HCT116 (cell line): ENCODE measurements around the gene HIVEP2. TPM values are rescaled to one million over a fixed set of nuclear protein-coding genes. Genes with fewer than 3 reads are reported as not detected.

Source experiments
- ATAC-seq: fragments of 200-7000 bp; cut with Tn5 transposase; 2 replicates; pipeline ENCODE4 v1.9.1; 2020; ENCODE audit warnings: mild to moderate bottlenecking, moderate library complexity
- BruUV-seq: library from RNA; stranded (reverse); fragments of 400-500 nt; replicated peaks from 2 replicates; lab custom pipeline; 2021; lab: Mats Ljungman, UMichigan
- CTCF ChIA-PET: fragments of 300-600 bp; sonication (Branson Sonifier 250); formaldehyde crosslinking; loops from one replicate; lab custom pipeline; 2021; ENCODE audit warnings: antibody characterized with exemption; lab: Charles Lee
- POLR2A ChIA-PET: fragments of 300-600, 350-600 bp; sonication (Branson Sonifier 250); formaldehyde crosslinking; loops from one replicate; lab custom pipeline; 2021; ENCODE audit warnings: antibody characterized with exemption; lab: Charles Lee
- RAD21 ChIA-PET, 2 experiments: fragments of 300-600 bp; sonication (Branson Sonifier 250); formaldehyde crosslinking; loops; one replicate each; lab custom pipeline; 2023; ENCODE audit warnings: low total read pairs in 2 of 2; ENCODE audit not compliant: uncharacterized antibody in 2 of 2, unreplicated experiment in 2 of 2, low non-redundant PET in 1 of 2; lab: Charles Lee
- DNase-seq: peaks from one replicate; pipeline ENCODE4 v3.0.0-alpha.2; 2010; ENCODE audit warnings: low read depth, low spot score
- H2AFZ ChIP-seq: fragments of 200-600 bp; shearing (Covaris generic), sonication (generic); 2 replicates; pipeline ENCODE4 v1.6.1; 2017; ENCODE audit warnings: low read depth, mixed run types, mixed read lengths, antibody characterized with exemption, low read length; ENCODE audit not compliant: poor library complexity, severe bottlenecking
- H3K27ac ChIP-seq: 2 replicates; pipeline ENCODE4 v1.5.1; 2012; ENCODE audit warnings: low read depth, low read length
- H3K27me3 ChIP-seq: fragments of 200-600 bp; sonication (generic); 2 replicates; pipeline ENCODE4 v1.6.1; 2016; ENCODE audit warnings: mixed run types, low read length, mixed read lengths; ENCODE audit not compliant: insufficient read depth
- H3K36me3 ChIP-seq, 2 experiments: fragments of 200-500 bp in 1 of 2; fragments of 200-600 bp in 1 of 2; sonication (Bioruptor generic) in 1 of 2; sonication (generic) in 1 of 2; 2 replicates each; pipeline versions ENCODE4 v1.5.1 to v1.6.1; 2014 to 2016; ENCODE audit warnings: low read length in 2 of 2, inconsistent platforms in 1 of 2, mixed read lengths in 1 of 2, mixed run types in 1 of 2; ENCODE audit not compliant: insufficient read depth in 2 of 2, control insufficient read depth in 1 of 2
- H3K4me1 ChIP-seq, 2 experiments: fragments of 200-600 bp in 1 of 2; sonication (generic) in 1 of 2; 2 replicates each; pipeline versions ENCODE4 v1.5.1 to v1.6.1; 2012 to 2017; ENCODE audit warnings: low read length in 2 of 2, inconsistent platforms in 1 of 2, mild to moderate bottlenecking in 1 of 2, mixed read lengths in 1 of 2, mixed run types in 1 of 2, moderate library complexity in 1 of 2; ENCODE audit not compliant: insufficient read depth in 2 of 2, control insufficient read depth in 1 of 2
- H3K4me2 ChIP-seq: fragments of 200-600 bp; sonication (generic); 2 replicates; pipeline ENCODE4 v1.6.1; 2017; ENCODE audit warnings: mixed run types, low read length, mixed read lengths
- H3K4me3 ChIP-seq, 2 experiments: fragments of 200-600 bp in 1 of 2; sonication (generic) in 1 of 2; replicated peaks in 1 of 2; 2 replicates each; pipeline ENCODE4 v1.5.1; 2011 to 2016; ENCODE audit warnings: low read length in 2 of 2, control low read depth in 1 of 2, low read depth in 1 of 2, mild to moderate bottlenecking in 1 of 2, mixed read lengths in 1 of 2, mixed run types in 1 of 2
- H3K79me2 ChIP-seq: fragments of 200-600 bp; sonication (generic); 2 replicates; pipeline ENCODE4 v1.6.1; 2017; ENCODE audit warnings: mild to moderate bottlenecking, mixed run types, low read length, moderate library complexity, mixed read lengths; ENCODE audit not compliant: insufficient read depth
- H3K9ac ChIP-seq: fragments of 200-600 bp; sonication (generic); 2 replicates; pipeline ENCODE4 v1.6.1; 2016; ENCODE audit warnings: low read length, mixed read lengths
- H3K9me2 ChIP-seq: fragments of 200-600 bp; sonication (generic), shearing (Covaris generic); 2 replicates; pipeline ENCODE4 v1.6.1; 2017; ENCODE audit warnings: mixed run types, mild to moderate bottlenecking, moderate library complexity; ENCODE audit not compliant: insufficient read depth
- H3K9me3 ChIP-seq, 2 experiments: fragments of 200-500 bp in 1 of 2; fragments of 200-600 bp in 1 of 2; sonication (Bioruptor generic) in 1 of 2; sonication (generic) in 1 of 2; 2 replicates each; pipeline ENCODE4 v1.6.1; 2014 to 2017; ENCODE audit warnings: low read length in 2 of 2, mixed read lengths in 2 of 2, inconsistent platforms in 1 of 2, low read depth in 1 of 2, mild to moderate bottlenecking in 1 of 2, mixed run types in 1 of 2, moderate library complexity in 1 of 2; ENCODE audit not compliant: control insufficient read depth in 1 of 2, insufficient read depth in 1 of 2
- H4K20me1 ChIP-seq: fragments of 200-600 bp; sonication (generic), shearing (Covaris generic); 2 replicates; pipeline ENCODE4 v1.6.1; 2017; ENCODE audit warnings: mixed run types, mild to moderate bottlenecking, moderate library complexity; ENCODE audit not compliant: insufficient read depth
- ATF3 ChIP-seq: IDR thresholded peaks from 2 replicates; pipeline ENCODE4 v1.6.1; 2012
- CTCF ChIP-seq, 3 experiments: fragments of 200-600 bp in 1 of 3; sonication (generic) in 1 of 3; IDR thresholded peaks in 2 of 3; conservative IDR thresholded peaks in 1 of 3; 2 replicates each; pipeline ENCODE4 v1.5.1; 2012 to 2017; ENCODE audit warnings: low read depth in 2 of 3, low read length in 2 of 3, antibody characterized with exemption in 1 of 3, borderline replicate concordance in 1 of 3, control low read depth in 1 of 3, mild to moderate bottlenecking in 1 of 3, mixed read lengths in 1 of 3, mixed run types in 1 of 3, moderate library complexity in 1 of 3; ENCODE audit not compliant: insufficient read depth in 1 of 3
- EGR1 ChIP-seq: IDR thresholded peaks from 2 replicates; pipeline ENCODE4 v1.6.1; 2012; ENCODE audit warnings: low read depth
- ELF1 ChIP-seq: IDR thresholded peaks from 2 replicates; pipeline ENCODE4 v1.6.1; 2012; ENCODE audit warnings: low read depth, borderline replicate concordance
- EZH2 ChIP-seq: fragments of 200-600 bp; sonication (generic); IDR thresholded peaks from 2 replicates; pipeline ENCODE4 v1.6.1; 2017; ENCODE audit warnings: antibody characterized with exemption, mixed run types
- FOSL1 ChIP-seq: IDR thresholded peaks from 2 replicates; pipeline ENCODE4 v1.6.1; 2012; ENCODE audit warnings: low read depth
- JUND ChIP-seq: IDR thresholded peaks from 2 replicates; pipeline ENCODE4 v1.6.1; 2012
- MAX ChIP-seq: IDR thresholded peaks from 2 replicates; pipeline ENCODE4 v1.6.1; 2012
- POLR2A ChIP-seq: IDR thresholded peaks from 2 replicates; pipeline ENCODE4 v1.7.0; 2011; ENCODE audit warnings: borderline replicate concordance; ENCODE audit not compliant: insufficient read depth, insufficient read length; ENCODE audit errors: extremely low read depth
- POLR2AphosphoS5 ChIP-seq: IDR thresholded peaks from 2 replicates; pipeline ENCODE4 v1.6.1; 2011; ENCODE audit warnings: mild to moderate bottlenecking, low read depth, low read length, moderate library complexity
- RAD21 ChIP-seq: IDR thresholded peaks from 2 replicates; pipeline ENCODE4 v1.6.1; 2012; ENCODE audit warnings: low read depth, mild to moderate bottlenecking
- REST ChIP-seq: IDR thresholded peaks from 2 replicates; pipeline ENCODE4 v1.6.1; 2012; ENCODE audit warnings: low read depth
- SP1 ChIP-seq: IDR thresholded peaks from 2 replicates; pipeline ENCODE4 v1.6.1; 2012; ENCODE audit warnings: low read depth
- SRF ChIP-seq: IDR thresholded peaks from 2 replicates; pipeline ENCODE4 v1.6.1; 2012; ENCODE audit warnings: low read depth
- TCF7L2 ChIP-seq: IDR thresholded peaks from 2 replicates; pipeline ENCODE4 v1.7.0; 2011; ENCODE audit warnings: borderline replicate concordance, inconsistent platforms; ENCODE audit not compliant: insufficient read depth, insufficient read length; ENCODE audit errors: extremely low read depth
- YY1 ChIP-seq: IDR thresholded peaks from 2 replicates; pipeline ENCODE4 v1.6.1; 2011; ENCODE audit warnings: low read length, low read depth, moderate library complexity, mild to moderate bottlenecking; ENCODE audit not compliant: insufficient replicate concordance; ENCODE audit errors: extremely low read depth
- ZNF274 ChIP-seq: fragments of 200-500 bp; sonication (Bioruptor generic); IDR thresholded peaks from 2 replicates; pipeline ENCODE4 v1.6.1; 2014; ENCODE audit warnings: mild to moderate bottlenecking, low read depth, low read length, inconsistent platforms
- intact Hi-C: fragments of 100-400 bp; cut with micrococcal nuclease; formaldehyde crosslinking; loops from 2 replicates; pipeline ENCODE4 v1.10.0; 2022
- total RNA-seq: library from RNA; stranded (reverse); gene quantifications from one replicate; pipeline ENCODE4 v1.2.1, GENCODE V29; 2021; ENCODE audit not compliant: unreplicated experiment

The HIVEP2 gene
- total RNA-seq, 1 experiment from 2014 or later = 8.1 TPM

GRCh38 chr6:142913036-142913510 is 31.9 kb downstream of the HIVEP2 start (continued):
- TF ChIP-seq FOSL1 (no peak), SRF (no peak), MAX (no peak), EZH2 (no peak)

- Histone ChIP-seq H3K9me3 (no peaks in the 10 kb centered on the region), H3K9me2 (no peaks in the 10 kb centered on the region; the same call in 1 of the 2 replicates), H3K9ac (no peak overlapping the region), H3K4me2 (no peak overlapping the region), H3K79me2 (no peaks in the 10 kb centered on the region), H4K20me1 (no peaks in the 10 kb centered on the region), H3K27me3 (no peaks in the 10 kb centered on the region), H3K36me3 (no peaks in the 10 kb centered on the region), H3K4me3 (no peak overlapping the region), H3K4me1 (no peaks in the 10 kb centered on the region), H2AFZ (no peak overlapping the region), H3K27ac (no peak overlapping the region)
- TF ChIP-seq EGR1 (no peak), REST (no peak), ZNF274 (no peak), SP1 (no peak), JUND (no peak), RAD21 (no peak), YY1 (no peak), POLR2AphosphoS5 (no peak), ATF3 (no peak), MAX (no peak), SRF (no peak), FOSL1 (no peak), ELF1 (no peak), CTCF (IDR thresholded peaks at IDR 0.05 in 2 of 3, conservative IDR thresholded peaks at IDR 0.05 in 1 of 3; ENCODE audit: borderline replicate concordance in 1 of 3, insufficient read depth in 1 of 3, low read depth in 2 of 3, low read length in 2 of 3) (no peak), EZH2 (no peak), TCF7L2 (no peak), POLR2A (no peak)
- intact Hi-C loops = no loop called here
- ChIA-PET RAD21 (no interaction called here), POLR2A (no interaction called here), CTCF (no interaction called here)
- no TSS peak for BruUV-seq
- ATAC-seq (no peak), DNase-seq (no peak)
Observed at GRCh38 chr6:142912125-142912524, 32.9 kb downstream of the HIVEP2 start.
